KMS-11 (cell line): ENCODE measurements around the gene VSTM4.

Experiments used
- H2AFZ ChIP-seq: fragments of 200-600 bp; sonication (generic); 2 replicates; pipeline ENCODE4 v1.6.1; 2016; ENCODE audit warnings: antibody characterized with exemption, mixed run types, low read depth
- H3K27ac ChIP-seq: fragments of 200-600 bp; sonication (generic); 2 replicates; pipeline ENCODE4 v1.6.1; 2016; ENCODE audit warnings: mild to moderate bottlenecking, mixed run types
- H3K27me3 ChIP-seq: fragments of 200-600 bp; sonication (generic); 2 replicates; pipeline ENCODE4 v1.6.1; 2017; ENCODE audit warnings: mild to moderate bottlenecking, low read depth, mixed run types, moderate library complexity; ENCODE audit not compliant: insufficient read depth
- H3K36me3 ChIP-seq: fragments of 200-600 bp; sonication (generic); 2 replicates; pipeline ENCODE4 v1.6.1; 2017; ENCODE audit warnings: mild to moderate bottlenecking, mixed run types; ENCODE audit not compliant: insufficient read depth
- H3K4me1 ChIP-seq: fragments of 200-600 bp; sonication (generic); 2 replicates; pipeline ENCODE4 v1.6.1; 2016; ENCODE audit warnings: mild to moderate bottlenecking, low read depth, mixed run types; ENCODE audit not compliant: poor library complexity, severe bottlenecking
- H3K4me2 ChIP-seq: fragments of 200-600 bp; sonication (generic); 2 replicates; pipeline ENCODE4 v1.7.0; 2016; ENCODE audit warnings: mild to moderate bottlenecking, mixed run types
- H3K4me3 ChIP-seq: fragments of 200-600 bp; sonication (generic); IDR thresholded peaks from 2 replicates; pipeline ENCODE4 v1.6.1; 2017; ENCODE audit warnings: low read depth, low read length, mixed read lengths; ENCODE audit not compliant: insufficient read depth
- H3K79me2 ChIP-seq: fragments of 200-600 bp; sonication (generic); 2 replicates; pipeline ENCODE4 v1.6.1; 2016; ENCODE audit warnings: low read depth, mixed run types; ENCODE audit not compliant: insufficient read depth
- H3K9ac ChIP-seq: fragments of 200-600 bp; sonication (generic); 2 replicates; pipeline ENCODE4 v1.6.1; 2016; ENCODE audit warnings: mild to moderate bottlenecking, mixed run types
- H4K20me1 ChIP-seq: fragments of 200-600 bp; sonication (generic); 2 replicates; pipeline ENCODE4 v1.6.1; 2016; ENCODE audit warnings: mild to moderate bottlenecking, mixed run types; ENCODE audit not compliant: insufficient read depth
- TF ChIP-seq, protein P1 (sequence below): fragments of 200-600 bp; sonication (generic); conservative IDR thresholded peaks from 2 replicates; pipeline ENCODE4 v1.6.1; 2017; ENCODE audit warnings: low read depth, mild to moderate bottlenecking, antibody characterized with exemption, low read length, moderate library complexity, mixed read lengths

The VSTM4 gene

GRCh38 chr10:49112098-49112497 is 3.2 kb downstream of the VSTM4 start:
- no peak overlapping the region for H3K4me2 ChIP-seq
- TF ChIP-seq, protein P1, sequence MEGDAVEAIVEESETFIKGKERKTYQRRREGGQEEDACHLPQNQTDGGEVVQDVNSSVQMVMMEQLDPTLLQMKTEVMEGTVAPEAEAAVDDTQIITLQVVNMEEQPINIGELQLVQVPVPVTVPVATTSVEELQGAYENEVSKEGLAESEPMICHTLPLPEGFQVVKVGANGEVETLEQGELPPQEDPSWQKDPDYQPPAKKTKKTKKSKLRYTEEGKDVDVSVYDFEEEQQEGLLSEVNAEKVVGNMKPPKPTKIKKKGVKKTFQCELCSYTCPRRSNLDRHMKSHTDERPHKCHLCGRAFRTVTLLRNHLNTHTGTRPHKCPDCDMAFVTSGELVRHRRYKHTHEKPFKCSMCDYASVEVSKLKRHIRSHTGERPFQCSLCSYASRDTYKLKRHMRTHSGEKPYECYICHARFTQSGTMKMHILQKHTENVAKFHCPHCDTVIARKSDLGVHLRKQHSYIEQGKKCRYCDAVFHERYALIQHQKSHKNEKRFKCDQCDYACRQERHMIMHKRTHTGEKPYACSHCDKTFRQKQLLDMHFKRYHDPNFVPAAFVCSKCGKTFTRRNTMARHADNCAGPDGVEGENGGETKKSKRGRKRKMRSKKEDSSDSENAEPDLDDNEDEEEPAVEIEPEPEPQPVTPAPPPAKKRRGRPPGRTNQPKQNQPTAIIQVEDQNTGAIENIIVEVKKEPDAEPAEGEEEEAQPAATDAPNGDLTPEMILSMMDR, result no peak
- H3K27me3 ChIP-seq, result no peaks in the 10 kb centered on the region
- no peaks in the 10 kb centered on the region for H3K36me3 ChIP-seq
- no peaks in the 10 kb centered on the region for H3K4me1 ChIP-seq
- no peak overlapping the region for H3K9ac ChIP-seq
- no peak overlapping the region for H2AFZ ChIP-seq
- H4K20me1 ChIP-seq, result no peaks in the 10 kb centered on the region
- no peaks in the 10 kb centered on the region for H3K79me2 ChIP-seq
- H3K27ac ChIP-seq, result no peak overlapping the region
- no peak overlapping the region for H3K4me3 ChIP-seq

GRCh38 chr10:49111320-49111698 is 4.0 kb downstream of the VSTM4 start:
- Histone ChIP-seq H3K4me2 (no peak overlapping the region), H3K9ac (no peak overlapping the region), H3K27ac (no peak overlapping the region), H3K4me1 (no peaks in the 10 kb centered on the region), H3K4me3 (no peak overlapping the region), H4K20me1 (no peaks in the 10 kb centered on the region), H3K79me2 (no peaks in the 10 kb centered on the region), H3K36me3 (no peaks in the 10 kb centered on the region), H3K27me3 (no peaks in the 10 kb centered on the region), H2AFZ (no peak overlapping the region)
- TF ChIP-seq, protein P1, result no peak

- no peak overlapping the region for H3K27ac ChIP-seq
- no peak overlapping the region for H3K4me3 ChIP-seq
- no peaks in the 10 kb centered on the region for H3K27me3 ChIP-seq
- no peak overlapping the region for H3K9ac ChIP-seq
- no peak overlapping the region for H2AFZ ChIP-seq
- TF ChIP-seq, protein P1, result no peak
- H4K20me1 ChIP-seq, result no peaks in the 10 kb centered on the region
- no peak overlapping the region for H3K4me2 ChIP-seq
- no peaks in the 10 kb centered on the region for H3K4me1 ChIP-seq
- no peaks in the 10 kb centered on the region for H3K36me3 ChIP-seq
- no peaks in the 10 kb centered on the region for H3K79me2 ChIP-seq
Measured at GRCh38 chr10:49110684-49111319, 4.5 kb downstream of the VSTM4 start.

- TF ChIP-seq, protein P1, result no peak
- no peaks in the 10 kb centered on the region for H3K27me3 ChIP-seq
Measured at GRCh38 chr10:49109669-49110340, 5.5 kb downstream of the VSTM4 start.

More at GRCh38 chr10:49109669-49110340, 5.5 kb downstream of the VSTM4 start:
- H2AFZ ChIP-seq, result no peak overlapping the region
- H3K27ac ChIP-seq, result no peak overlapping the region
- H4K20me1 ChIP-seq, result no peaks in the 10 kb centered on the region
- no peak overlapping the region for H3K4me2 ChIP-seq
- no peak overlapping the region for H3K9ac ChIP-seq
- no peaks in the 10 kb centered on the region for H3K36me3 ChIP-seq
- no peaks in the 10 kb centered on the region for H3K79me2 ChIP-seq
- H3K4me3 ChIP-seq, result no peak overlapping the region
- no peaks in the 10 kb centered on the region for H3K4me1 ChIP-seq
